NOMO-1 treated with dmso at 0.1 percent for 144 hours (cell line): ENCODE measurements around the gene KRTAP19-1.
"Not testable (repeated sequence)": the region's sequence is repeated elsewhere in the genome, so short reads cannot be mapped to it uniquely, and the experiment has no call there.

Experiments used
- DNase-seq: peaks from one replicate; lab custom pipeline; 2025; ENCODE audit not compliant: unreplicated experiment; lab: John Stamatoyannopoulos, UW

Gene KRTAP19-1

DNA sequence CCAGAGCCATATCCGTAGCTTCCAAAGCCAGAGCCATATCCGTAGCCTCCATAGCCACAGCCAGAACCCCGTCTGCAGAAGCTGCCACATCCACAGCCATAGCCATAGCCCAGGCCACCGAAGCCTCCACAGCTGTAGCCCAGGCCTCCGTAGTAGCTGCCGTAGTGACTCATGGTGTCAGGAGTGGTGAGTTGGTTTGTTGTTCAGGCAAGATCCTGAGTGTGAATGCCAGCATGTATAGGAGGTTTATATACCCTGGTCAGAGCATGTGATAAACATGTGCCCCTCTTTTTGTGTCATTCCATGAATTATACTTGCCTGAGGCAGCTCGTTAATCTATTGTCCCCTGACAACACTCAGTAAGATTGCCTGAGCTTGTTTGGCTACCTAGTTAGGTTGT, at the start of gene KRTAP19-1:
TSS of gene KRTAP19-1 (minus strand) at position 223 of the 400 bp plus-strand sequence. CDS start at position 173, 50 bp downstream.
- no peak for DNase-seq

GRCh38 chr21:30518876-30519275, 38.7 kb upstream of the KRTAP19-1 start:
- no peak for DNase-seq

DNA sequence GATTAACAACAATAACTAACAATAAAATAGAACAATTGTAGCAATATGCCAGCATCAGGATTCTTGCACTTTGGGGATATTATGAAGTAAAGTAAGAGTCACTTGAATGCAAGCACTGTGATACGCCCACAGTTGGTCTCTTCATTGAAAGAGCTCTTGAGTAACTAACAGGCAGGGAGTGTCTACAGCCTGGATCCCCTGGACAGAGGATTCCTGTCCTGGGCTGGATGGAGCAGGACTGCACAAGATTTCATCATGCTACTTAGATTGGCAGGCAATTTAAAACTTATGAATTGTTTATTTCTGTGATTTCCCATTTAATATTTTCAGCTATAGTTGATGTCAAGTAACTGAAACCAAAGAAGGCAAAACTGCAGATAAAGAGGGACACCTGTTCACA, 35.5 kb upstream of the KRTAP19-1 start:
- DNase-seq = no peak

- not testable (repeated sequence) for DNase-seq
These were observed 25.5 kb upstream of the KRTAP19-1 start for GRCh38 chr21:30505621-30506205.

GRCh38 chr21:30502041-30502440, 21.9 kb upstream of the KRTAP19-1 start, which contains the start of gene KRTAP19-5:
Gene KRTAP19-5 (minus strand): TSS chr21:30502141. CDS start chr21:30502090, 51 bp downstream.
- no peak for DNase-seq

GRCh38 chr21:30497065-30497464, 16.9 kb upstream of the KRTAP19-1 start, which contains the start of gene KRTAP19-4:
Gene KRTAP19-4 (minus strand): TSS chr21:30497165. CDS start chr21:30497110, 55 bp downstream.
- DNase-seq = no peak

GRCh38 chr21:30491963-30492428, 11.8 kb upstream of the KRTAP19-1 start, which contains the start of gene KRTAP19-3:
Gene KRTAP19-3 (minus strand): TSS chr21:30492013. CDS start chr21:30491957, 56 bp downstream.
- DNase-seq = no peak

DNA sequence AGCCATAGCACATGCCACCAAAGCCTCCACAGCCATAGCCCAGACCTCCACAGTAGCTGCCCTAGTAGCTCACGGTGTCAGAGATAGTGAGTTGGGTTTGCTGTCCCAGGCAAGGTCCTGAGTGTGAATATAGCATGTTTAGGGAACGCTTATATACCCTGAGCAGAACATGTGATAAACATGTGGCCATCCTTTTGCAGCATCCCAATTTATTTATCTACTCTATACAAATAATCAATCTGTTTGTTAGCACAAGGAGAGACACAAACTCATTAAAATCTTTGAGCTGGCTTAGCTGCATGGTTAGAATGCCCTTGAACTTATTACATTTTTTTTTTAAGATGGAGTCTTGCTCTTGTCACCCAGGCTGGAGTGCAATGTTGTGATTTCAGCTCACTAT, 7.2 kb upstream of the KRTAP19-1 start, which contains the start of gene KRTAP19-2:
TSS of gene KRTAP19-2 (minus strand) at position 101 of the 400 bp plus-strand sequence. CDS start at position 13, 88 bp downstream.
- no peak for DNase-seq

DNA sequence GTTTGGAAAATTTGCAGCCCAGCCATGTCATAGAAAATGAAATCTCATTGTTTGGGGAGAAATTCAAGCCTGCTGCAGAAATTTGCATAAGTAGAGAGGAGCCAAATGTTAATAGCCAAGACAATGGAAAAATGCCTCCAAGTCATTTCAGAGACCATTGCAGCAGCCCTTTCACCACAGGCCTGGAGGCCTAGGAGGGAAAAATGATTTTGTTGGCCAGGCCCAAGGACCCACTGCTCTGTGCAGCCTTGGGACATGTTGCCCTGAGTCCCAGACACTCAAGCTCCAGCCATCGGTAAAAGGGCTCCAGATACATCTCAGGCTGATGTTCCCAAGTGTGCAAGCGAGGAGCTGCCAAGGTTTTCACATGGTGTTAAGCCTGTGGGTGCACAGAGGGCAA, 6.0 kb upstream of the KRTAP19-1 start:
- DNase-seq = no peak

GRCh38 chr21:30482130-30482529, 2.0 kb upstream of the KRTAP19-1 start:
- DNase-seq = no peak

GRCh38 chr21:30479259-30479658, 908 bp downstream of the KRTAP19-1 start:
- no peak for DNase-seq

GRCh38 chr21:30478004-30478403, 2.2 kb downstream of the KRTAP19-1 start:
- DNase-seq = no peak

DNA sequence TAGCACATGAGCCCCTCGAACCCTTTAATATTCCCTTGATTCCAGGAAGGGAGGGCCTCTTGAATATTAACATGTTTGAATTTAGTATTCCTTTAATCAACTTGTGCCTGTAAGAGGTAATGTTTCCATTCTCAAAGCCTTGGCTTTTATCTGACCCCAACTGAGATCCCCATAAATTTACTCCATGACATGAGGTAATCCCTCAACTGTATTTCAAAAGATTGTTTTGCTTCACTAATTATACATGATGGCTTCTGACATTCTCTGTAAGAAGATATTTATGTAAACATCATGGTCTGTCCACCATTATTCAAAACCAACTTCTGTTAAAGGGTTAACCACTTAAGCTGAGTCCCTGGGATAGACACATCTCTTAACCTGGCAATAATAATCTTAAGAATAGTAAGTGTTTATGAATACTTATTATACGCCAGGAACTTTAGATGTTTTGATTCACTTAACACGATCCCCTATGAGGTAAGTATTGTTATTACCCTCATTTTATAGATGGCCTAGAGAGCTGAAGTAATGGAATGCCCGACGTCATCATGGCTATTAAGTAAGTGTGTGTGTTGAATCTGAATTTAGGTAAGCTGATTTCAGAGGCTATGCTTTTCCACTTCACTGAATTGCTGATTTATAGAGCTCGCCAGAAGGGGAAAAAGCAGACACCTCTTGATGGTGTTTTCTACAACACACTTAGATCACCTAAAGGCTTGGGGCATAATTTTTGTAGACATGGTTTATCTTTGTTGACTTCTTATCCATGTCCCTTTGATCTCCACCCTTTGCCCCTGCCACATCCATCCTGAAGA, 11.1 kb downstream of the KRTAP19-1 start:
- no peak for DNase-seq

DNA sequence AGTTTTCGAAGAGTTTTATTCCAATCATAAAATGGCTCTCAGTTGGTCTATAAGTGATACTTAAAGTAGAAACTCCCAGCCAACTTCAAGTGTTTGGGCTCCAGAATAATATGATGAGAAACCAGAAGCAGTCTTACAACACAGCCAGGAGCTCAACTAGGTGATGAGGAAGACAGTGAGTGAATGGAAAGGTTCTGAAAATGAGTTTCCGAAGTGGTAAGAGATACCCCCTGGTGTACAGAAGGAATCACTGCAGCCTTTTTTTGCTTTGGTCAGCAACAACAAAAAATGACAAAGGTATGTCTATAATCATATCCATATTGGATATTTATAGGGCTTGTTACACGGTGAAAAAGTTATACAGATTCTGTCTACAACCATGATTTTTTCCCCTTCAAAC, 16.5 kb downstream of the KRTAP19-1 start:
- no peak for DNase-seq

- DNase-seq = no peak
These were observed 31.7 kb downstream of the KRTAP19-1 start for GRCh38 chr21:30448514-30448913.

DNA sequence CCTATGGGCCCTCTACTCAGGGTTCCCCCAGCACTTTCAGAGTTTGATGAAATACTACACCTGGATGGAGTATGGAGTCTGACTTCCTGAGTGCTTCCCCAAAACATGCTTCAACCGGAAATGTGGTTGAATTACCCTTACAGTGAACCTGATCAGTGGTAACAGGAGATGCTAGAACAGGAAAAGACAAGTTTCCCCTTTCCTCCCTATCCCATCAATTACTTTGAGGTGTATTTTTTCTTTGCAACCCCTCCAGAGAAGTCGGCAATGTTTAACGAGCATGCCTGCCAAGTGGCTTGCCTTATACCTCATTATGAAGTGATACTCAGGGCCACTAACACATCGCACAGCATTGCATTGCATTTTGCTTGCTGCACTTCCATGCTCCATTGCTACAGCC, 33.1 kb downstream of the KRTAP19-1 start:
- no peak for DNase-seq

DNA sequence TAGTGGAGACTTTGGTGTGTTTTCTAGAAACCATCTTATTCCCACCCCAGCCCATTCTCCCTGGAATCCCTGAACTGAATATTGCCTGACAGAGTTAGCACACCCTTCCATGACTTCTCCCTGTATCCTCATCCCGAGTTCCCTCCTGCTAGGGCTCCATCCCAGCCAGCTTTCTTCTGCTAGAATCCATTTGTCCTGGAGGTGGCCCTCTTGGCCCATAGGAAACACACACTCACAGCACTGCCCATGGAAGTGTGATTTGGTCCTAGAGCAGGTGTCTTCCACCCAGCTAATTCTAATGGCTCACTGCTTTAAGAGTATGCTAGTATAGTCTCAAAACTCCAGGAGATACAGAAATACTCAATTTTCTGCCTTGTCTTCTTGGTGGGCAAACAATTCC, 36.0 kb downstream of the KRTAP19-1 start:
- no peak for DNase-seq

DNA sequence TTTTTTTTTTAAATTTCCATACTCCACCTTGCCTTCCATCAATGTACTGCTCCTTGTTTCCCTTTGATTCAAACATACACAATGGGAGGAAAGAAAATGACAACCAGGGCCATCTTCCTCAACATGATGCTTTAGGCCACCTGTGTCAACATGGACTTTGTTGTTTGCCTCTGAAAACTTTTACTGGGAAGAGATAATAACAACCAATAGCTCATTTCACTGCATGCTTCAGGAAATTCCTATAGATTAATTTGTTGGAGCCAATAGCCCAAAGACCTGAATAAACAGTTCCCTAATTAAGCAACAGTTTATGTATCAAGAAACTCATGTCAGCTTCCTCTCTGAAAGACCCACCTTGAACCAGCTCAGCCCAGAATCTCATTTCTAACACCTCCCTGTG, 36.9 kb downstream of the KRTAP19-1 start:
- DNase-seq = no peak

- no peak for DNase-seq
These were observed 40.2 kb downstream of the KRTAP19-1 start, which contains the start of gene KRTAP15-1 for GRCh38 chr21:30439975-30440374. Gene KRTAP15-1 (plus strand): TSS chr21:30440275. CDS start chr21:30440328, 53 bp downstream.

DNA sequence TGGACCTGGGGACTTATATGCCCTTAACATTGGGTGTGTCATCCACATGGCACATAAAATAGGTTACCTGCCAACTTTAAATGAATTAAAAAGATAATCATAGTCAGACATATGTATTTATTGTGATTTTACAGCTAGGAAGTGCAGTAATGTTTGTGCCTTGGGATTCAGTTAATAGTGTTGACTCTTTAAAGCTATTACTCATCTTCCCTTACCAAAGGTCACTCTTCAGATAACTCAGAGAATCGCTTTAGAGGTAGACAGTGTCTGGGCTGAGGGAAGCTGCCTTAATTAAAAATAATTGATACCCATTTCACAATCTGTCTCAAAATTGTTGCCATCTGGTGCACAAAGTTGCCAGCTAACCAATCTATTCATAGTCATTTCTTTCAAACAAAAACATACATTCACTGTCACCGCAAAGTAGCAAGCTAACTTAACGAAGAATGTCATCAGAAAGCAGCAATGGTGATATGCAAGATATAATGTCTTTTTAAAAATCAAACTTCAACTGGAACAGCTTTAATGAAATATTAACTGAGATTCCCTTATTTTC, 43.1 kb downstream of the KRTAP19-1 start:
- peak; percentile 30 for DNase-seq

DNA sequence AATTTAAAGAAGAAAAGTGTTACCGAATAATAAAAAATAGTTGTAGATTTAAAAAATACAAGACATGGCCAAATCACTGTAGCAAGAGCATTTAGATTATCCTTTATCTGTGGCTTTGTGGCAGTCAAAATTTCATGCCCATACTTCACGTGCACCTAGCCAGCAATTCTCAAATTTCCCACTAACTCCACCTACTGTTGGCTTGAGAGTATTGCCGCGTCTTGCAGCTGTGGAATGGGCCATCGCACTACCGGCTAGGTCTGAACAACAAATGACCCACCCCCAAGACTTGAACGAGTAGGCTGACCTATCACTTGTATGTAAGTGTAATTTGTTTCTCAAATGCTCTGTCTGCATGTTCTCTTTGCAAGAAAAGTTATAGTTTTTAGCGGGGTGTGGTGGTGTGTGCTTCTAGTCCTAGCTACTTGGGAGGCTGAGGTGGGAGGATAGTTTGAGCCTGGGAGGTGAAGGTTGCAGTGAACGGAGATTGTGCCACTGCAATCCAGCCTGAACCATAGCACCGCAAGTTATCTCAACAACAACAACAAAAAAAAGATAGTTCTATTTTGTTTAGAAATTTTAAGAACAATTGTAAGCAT, 46.0 kb downstream of the KRTAP19-1 start:
- DNase-seq = peak; percentile 5
